Memory B cell (primary cell): Measurements from ENCODE around the gene CSF1R.

Source experiments
- ATAC-seq: fragments of 150-1000 bp; cut with Tn5 transposase; 2 replicates; pipeline ENCODE4 v1.10.0; 2021; ENCODE audit warnings: low read depth, mild to moderate bottlenecking, moderate library complexity
- DNase-seq, 2 donors: peaks; one replicate each; pipeline ENCODE4 v3.0.0; 2022; ENCODE audit warnings: low spot score in 2 of 2
- H3K27ac Mint-ChIP-seq: one replicate; pipeline ENCODE4 v1.8.0; 2022; ENCODE audit warnings: mild to moderate bottlenecking, moderate library complexity, mixed read lengths
- H3K27me3 Mint-ChIP-seq: one replicate; pipeline ENCODE4 v1.8.0; 2022; ENCODE audit warnings: mixed read lengths
- H3K36me3 Mint-ChIP-seq: one replicate; pipeline ENCODE4 v1.8.0; 2022; ENCODE audit warnings: mild to moderate bottlenecking, mixed read lengths
- H3K4me1 Mint-ChIP-seq: one replicate; pipeline ENCODE4 v1.8.0; 2022; ENCODE audit warnings: mixed read lengths
- H3K4me3 Mint-ChIP-seq: one replicate; pipeline ENCODE4 v1.8.0; 2022; ENCODE audit warnings: mild to moderate bottlenecking, moderate library complexity, mixed read lengths
- H3K9me3 Mint-ChIP-seq: one replicate; pipeline ENCODE4 v1.8.0; 2022; ENCODE audit warnings: mixed read lengths

CSF1R gene

GRCh38 chr5:150065346-150065745 lies 21.0 kb downstream of the CSF1R start:
- no peak overlapping the region for H3K27ac Mint-ChIP-seq
- DNase-seq (no peak), ATAC-seq (no peak)
- peaks cover 15% of the 10 kb centered on the region for H3K4me1 Mint-ChIP-seq
- no peak overlapping the region for H3K4me3 Mint-ChIP-seq
- no peaks in the 10 kb centered on the region for H3K36me3 Mint-ChIP-seq
- peaks cover 3% of the 10 kb centered on the region for H3K27me3 Mint-ChIP-seq
- H3K9me3 Mint-ChIP-seq: no peaks in the 10 kb centered on the region

GRCh38 chr5:150064681-150065220 lies 21.6 kb downstream of the CSF1R start:
- DNase-seq (no peak), ATAC-seq (no peak)
- Mint-ChIP-seq H3K27me3 (peaks cover 3% of the 10 kb centered on the region), H3K36me3 (no peaks in the 10 kb centered on the region), H3K27ac (no peak overlapping the region), H3K4me3 (no peak overlapping the region), H3K4me1 (peaks cover 15% of the 10 kb centered on the region), H3K9me3 (no peaks in the 10 kb centered on the region)

GRCh38 chr5:150063638-150064037 lies 22.7 kb downstream of the CSF1R start:
- peaks cover 15% of the 10 kb centered on the region for H3K4me1 Mint-ChIP-seq
- no peak for DNase-seq
- no peak overlapping the region for H3K4me3 Mint-ChIP-seq
- H3K36me3 Mint-ChIP-seq: no peaks in the 10 kb centered on the region
- H3K9me3 Mint-ChIP-seq: no peaks in the 10 kb centered on the region
- ATAC-seq: no peak
- H3K27me3 Mint-ChIP-seq: peaks cover 3% of the 10 kb centered on the region
- H3K27ac Mint-ChIP-seq: no peak overlapping the region

- Mint-ChIP-seq H3K27me3 (peaks cover 3% of the 10 kb centered on the region), H3K36me3 (no peaks in the 10 kb centered on the region), H3K9me3 (no peaks in the 10 kb centered on the region), H3K4me3 (no peak overlapping the region), H3K27ac (no peak overlapping the region), H3K4me1 (peaks cover 10% of the 10 kb centered on the region)
- ATAC-seq: no peak
- DNase-seq: no peak
These were observed 24.0 kb downstream of the CSF1R start for GRCh38 chr5:150062216-150062922.

- DNase-seq (no peak), ATAC-seq (no peak)
- Mint-ChIP-seq H3K27me3 (no peaks in the 10 kb centered on the region), H3K9me3 (no peaks in the 10 kb centered on the region), H3K36me3 (no peaks in the 10 kb centered on the region), H3K4me1 (peaks cover 4% of the 10 kb centered on the region), H3K27ac (no peak overlapping the region), H3K4me3 (no peak overlapping the region)
These were observed 24.8 kb downstream of the CSF1R start for GRCh38 chr5:150061538-150061995.

- H3K4me3 Mint-ChIP-seq: no peak overlapping the region
- DNase-seq (no peak), ATAC-seq (no peak)
- H3K27ac Mint-ChIP-seq: no peak overlapping the region
- H3K9me3 Mint-ChIP-seq: no peaks in the 10 kb centered on the region
- no peaks in the 10 kb centered on the region for H3K4me1 Mint-ChIP-seq
- no peaks in the 10 kb centered on the region for H3K36me3 Mint-ChIP-seq
- no peaks in the 10 kb centered on the region for H3K27me3 Mint-ChIP-seq
These were observed 25.9 kb downstream of the CSF1R start for GRCh38 chr5:150060471-150060870.

- ATAC-seq (no peak), DNase-seq (no peak)
- H3K27ac Mint-ChIP-seq: no peak overlapping the region
- H3K4me3 Mint-ChIP-seq: no peak overlapping the region
- no peaks in the 10 kb centered on the region for H3K4me1 Mint-ChIP-seq
- H3K27me3 Mint-ChIP-seq: no peaks in the 10 kb centered on the region
- no peaks in the 10 kb centered on the region for H3K9me3 Mint-ChIP-seq
- H3K36me3 Mint-ChIP-seq: no peaks in the 10 kb centered on the region
These were observed 26.7 kb downstream of the CSF1R start for GRCh38 chr5:150059623-150060022.

GRCh38 chr5:150058480-150059126 lies 27.8 kb downstream of the CSF1R start:
- Mint-ChIP-seq H3K36me3 (peaks cover 5% of the 10 kb centered on the region), H3K4me1 (no peaks in the 10 kb centered on the region), H3K9me3 (no peaks in the 10 kb centered on the region), H3K27ac (no peak overlapping the region), H3K4me3 (no peak overlapping the region), H3K27me3 (no peaks in the 10 kb centered on the region)
- DNase-seq (no peak), ATAC-seq (no peak)

GRCh38 chr5:150057996-150058395 lies 28.4 kb downstream of the CSF1R start:
- no peak for ATAC-seq
- no peaks in the 10 kb centered on the region for H3K4me1 Mint-ChIP-seq
- no peak overlapping the region for H3K4me3 Mint-ChIP-seq
- no peaks in the 10 kb centered on the region for H3K27me3 Mint-ChIP-seq
- H3K36me3 Mint-ChIP-seq: peaks cover 9% of the 10 kb centered on the region
- no peak for DNase-seq
- H3K27ac Mint-ChIP-seq: peak overlapping the region; percentile 4
- H3K9me3 Mint-ChIP-seq: no peaks in the 10 kb centered on the region

- Mint-ChIP-seq H3K4me1 (no peaks in the 10 kb centered on the region), H3K27me3 (no peaks in the 10 kb centered on the region), H3K27ac (peak overlapping the region; percentile 4), H3K4me3 (no peak overlapping the region), H3K36me3 (peaks cover 14% of the 10 kb centered on the region), H3K9me3 (no peaks in the 10 kb centered on the region)
- ATAC-seq (no peak), DNase-seq (no peak)
These were observed 28.8 kb downstream of the CSF1R start for GRCh38 chr5:150057511-150057910.

GRCh38 chr5:150057052-150057451 lies 29.3 kb downstream of the CSF1R start:
- no peak for ATAC-seq
- H3K27ac Mint-ChIP-seq: no peak overlapping the region

GRCh38 chr5:150056075-150056443 lies 30.3 kb downstream of the CSF1R start:
- Mint-ChIP-seq H3K9me3 (no peaks in the 10 kb centered on the region), H3K27me3 (no peaks in the 10 kb centered on the region), H3K36me3 (peaks cover 24% of the 10 kb centered on the region), H3K4me3 (no peak overlapping the region), H3K27ac (no peak overlapping the region), H3K4me1 (no peaks in the 10 kb centered on the region)
- DNase-seq (no peak), ATAC-seq (no peak)

More at GRCh38 chr5:150057052-150057451, 29.3 kb downstream of the CSF1R start:
- H3K27me3 Mint-ChIP-seq: no peaks in the 10 kb centered on the region
- no peak for DNase-seq
- H3K9me3 Mint-ChIP-seq: no peaks in the 10 kb centered on the region
- H3K36me3 Mint-ChIP-seq: peaks cover 17% of the 10 kb centered on the region
- H3K4me1 Mint-ChIP-seq: no peaks in the 10 kb centered on the region
- no peak overlapping the region for H3K4me3 Mint-ChIP-seq

GRCh38 chr5:150055326-150056074 lies 30.9 kb downstream of the CSF1R start:
- H3K9me3 Mint-ChIP-seq: no peaks in the 10 kb centered on the region
- H3K4me1 Mint-ChIP-seq: no peaks in the 10 kb centered on the region
- H3K27me3 Mint-ChIP-seq: no peaks in the 10 kb centered on the region
- H3K36me3 Mint-ChIP-seq: peaks cover 28% of the 10 kb centered on the region
- H3K27ac Mint-ChIP-seq: no peak overlapping the region
- H3K4me3 Mint-ChIP-seq: no peak overlapping the region
- DNase-seq (no peak), ATAC-seq (no peak)

GRCh38 chr5:150054569-150054968 lies 31.8 kb downstream of the CSF1R start:
- no peaks in the 10 kb centered on the region for H3K4me1 Mint-ChIP-seq
- no peak overlapping the region for H3K27ac Mint-ChIP-seq
- no peaks in the 10 kb centered on the region for H3K9me3 Mint-ChIP-seq

More at GRCh38 chr5:150054569-150054968, 31.8 kb downstream of the CSF1R start:
- ATAC-seq (no peak), DNase-seq (no peak)
- H3K36me3 Mint-ChIP-seq: peaks cover 33% of the 10 kb centered on the region
- no peaks in the 10 kb centered on the region for H3K27me3 Mint-ChIP-seq
- no peak overlapping the region for H3K4me3 Mint-ChIP-seq
